ENCODE data around the gene FAM3A.

Gene FAM3A

DNA sequence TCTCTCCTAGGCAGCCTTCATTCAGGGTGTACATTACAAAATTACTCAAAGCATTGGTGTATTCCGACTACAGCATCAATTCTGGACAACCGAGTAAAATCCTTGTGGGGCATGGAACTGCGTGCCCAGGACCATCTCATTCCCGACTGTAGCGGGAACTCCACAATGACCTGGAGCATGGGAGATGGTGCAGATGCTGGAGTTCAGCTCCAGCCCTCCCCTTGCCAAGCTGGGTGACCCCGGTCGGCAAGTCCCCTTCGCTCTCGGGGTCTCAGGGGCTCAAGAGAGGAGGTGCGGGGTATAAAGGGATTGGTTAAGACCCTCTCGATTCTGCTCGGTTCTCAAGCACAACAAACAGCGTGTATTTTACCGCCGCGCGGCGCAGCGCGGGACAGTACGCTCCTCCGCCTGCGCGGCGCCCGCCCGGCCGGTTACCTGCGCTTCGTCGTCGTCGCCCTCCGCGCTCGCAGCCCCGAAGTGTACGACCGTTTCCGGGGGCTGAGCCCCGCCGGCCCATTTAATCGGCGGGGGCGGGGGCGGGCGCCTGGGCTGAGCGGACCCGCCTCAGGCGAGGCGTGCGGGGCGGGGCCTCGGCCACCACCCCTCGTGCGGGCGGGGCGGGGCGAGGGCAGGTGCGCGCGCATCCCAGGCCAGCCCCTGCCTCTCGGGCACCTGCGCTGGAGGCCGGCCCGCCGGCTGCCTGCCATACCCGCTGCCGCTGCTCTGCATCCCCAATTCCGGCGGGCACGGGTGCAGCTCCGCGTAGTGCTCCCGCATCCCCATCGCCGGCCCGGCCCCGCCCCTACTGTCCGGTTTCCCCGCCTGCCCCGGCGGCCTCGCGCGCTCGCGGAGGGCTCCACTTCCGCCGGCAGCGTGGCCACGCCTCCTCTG lies 30.6 kb upstream of the FAM3A start, which contains the start of gene G6PD:
G6PD (minus strand) TSS at position 493 of the 891 bp plus-strand sequence. CDS start 691 bp downstream, outside the sequence.
- H3K79me2 ChIP-seq (ENCODE audit: insufficient read depth, low read length): peaks cover 44% of the 10 kb centered on the region
- H3F3A ChIP-seq (ENCODE audit: low read depth): no peaks in the 10 kb centered on the region
- H3K9ac ChIP-seq (ENCODE audit: low read depth, low read length, poor library complexity, severe bottlenecking): peak within 1 kb of the TSS; percentile 91
- H3K4me1 ChIP-seq (ENCODE audit: insufficient read depth, low read length, poor library complexity, severe bottlenecking): peaks cover 44% of the 10 kb centered on the region
- peak within 1 kb of the TSS; percentile 95 for H3K4me2 ChIP-seq (ENCODE audit: low read depth, low read length, poor library complexity, severe bottlenecking)
- H4K20me1 ChIP-seq (ENCODE audit: insufficient read depth, low read length, poor library complexity, severe bottlenecking): no peaks in the 10 kb centered on the region
- H2AFZ ChIP-seq (ENCODE audit: low read length): peak within 1 kb of the TSS; percentile 78
- no peaks in the 10 kb centered on the region for H3K27me3 ChIP-seq (ENCODE audit: insufficient read depth, low read length, poor library complexity, severe bottlenecking)
- TF ChIP-seq, protein P1, sequence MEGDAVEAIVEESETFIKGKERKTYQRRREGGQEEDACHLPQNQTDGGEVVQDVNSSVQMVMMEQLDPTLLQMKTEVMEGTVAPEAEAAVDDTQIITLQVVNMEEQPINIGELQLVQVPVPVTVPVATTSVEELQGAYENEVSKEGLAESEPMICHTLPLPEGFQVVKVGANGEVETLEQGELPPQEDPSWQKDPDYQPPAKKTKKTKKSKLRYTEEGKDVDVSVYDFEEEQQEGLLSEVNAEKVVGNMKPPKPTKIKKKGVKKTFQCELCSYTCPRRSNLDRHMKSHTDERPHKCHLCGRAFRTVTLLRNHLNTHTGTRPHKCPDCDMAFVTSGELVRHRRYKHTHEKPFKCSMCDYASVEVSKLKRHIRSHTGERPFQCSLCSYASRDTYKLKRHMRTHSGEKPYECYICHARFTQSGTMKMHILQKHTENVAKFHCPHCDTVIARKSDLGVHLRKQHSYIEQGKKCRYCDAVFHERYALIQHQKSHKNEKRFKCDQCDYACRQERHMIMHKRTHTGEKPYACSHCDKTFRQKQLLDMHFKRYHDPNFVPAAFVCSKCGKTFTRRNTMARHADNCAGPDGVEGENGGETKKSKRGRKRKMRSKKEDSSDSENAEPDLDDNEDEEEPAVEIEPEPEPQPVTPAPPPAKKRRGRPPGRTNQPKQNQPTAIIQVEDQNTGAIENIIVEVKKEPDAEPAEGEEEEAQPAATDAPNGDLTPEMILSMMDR (conservative IDR thresholded peaks at IDR 0.05; ENCODE audit: low read length): no peak
- TF ChIP-seq EZH2phosphoT487 (IDR thresholded peaks at IDR 0.05; ENCODE audit: borderline replicate concordance): no peak
- H3K36me3 ChIP-seq (ENCODE audit: insufficient read depth, low read length): no peaks in the 10 kb centered on the region
- H3K9me2 ChIP-seq (replicated peaks; ENCODE audit: low read depth, low read length): no peaks in the 10 kb centered on the region
- peak within 1 kb of the TSS; percentile 87 for H3K4me3 ChIP-seq (ENCODE audit: low read length, poor library complexity, severe bottlenecking)
- H3K9me3 ChIP-seq (ENCODE audit: insufficient read depth, low read depth, low read length): no peaks in the 10 kb centered on the region

DNA sequence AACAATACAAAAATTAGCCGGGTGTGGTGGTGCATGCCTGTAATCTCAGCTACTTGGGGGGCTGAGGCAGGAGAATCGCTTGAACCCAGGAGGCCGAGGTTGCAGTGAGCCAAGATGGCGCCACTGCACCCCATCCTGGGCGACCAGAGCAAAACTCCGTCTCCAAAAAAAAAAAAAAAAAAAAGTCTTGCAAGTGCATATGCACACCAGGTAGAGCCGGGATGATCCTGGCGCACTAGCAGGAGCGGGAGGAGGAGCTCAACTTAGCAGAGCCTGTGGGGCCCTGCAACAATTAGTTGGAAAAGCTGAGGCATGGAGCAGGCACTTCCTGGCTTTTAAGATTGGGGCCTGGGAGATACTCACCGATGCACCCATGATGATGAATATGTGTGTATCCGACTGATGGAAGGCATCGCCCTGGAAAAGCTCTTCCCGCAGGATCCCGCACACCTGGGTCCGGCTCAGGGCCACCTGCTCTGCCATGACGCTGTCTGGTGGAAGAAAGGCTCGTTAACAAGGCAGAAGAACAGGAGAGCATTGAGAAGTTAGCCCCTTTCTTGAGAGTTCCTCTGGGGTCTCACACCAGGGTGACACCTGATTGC lies 29.7 kb upstream of the FAM3A start:
- peak overlapping the region; percentile 93 for H3K4me2 ChIP-seq (ENCODE audit: low read depth, low read length, poor library complexity, severe bottlenecking)
- TF ChIP-seq, protein P1 (conservative IDR thresholded peaks at IDR 0.05; ENCODE audit: low read length): no peak
- TF ChIP-seq EZH2phosphoT487 (IDR thresholded peaks at IDR 0.05; ENCODE audit: borderline replicate concordance): no peak
- H3K9me3 ChIP-seq (ENCODE audit: insufficient read depth, low read depth, low read length): no peaks in the 10 kb centered on the region
- peaks cover 47% of the 10 kb centered on the region for H3K4me1 ChIP-seq (ENCODE audit: insufficient read depth, low read length, poor library complexity, severe bottlenecking)
- no peaks in the 10 kb centered on the region for H4K20me1 ChIP-seq (ENCODE audit: insufficient read depth, low read length, poor library complexity, severe bottlenecking)
- H3K9ac ChIP-seq (ENCODE audit: low read depth, low read length, poor library complexity, severe bottlenecking): peak overlapping the region; percentile 91
- no peaks in the 10 kb centered on the region for H3K36me3 ChIP-seq (ENCODE audit: insufficient read depth, low read length)
- H3K27me3 ChIP-seq (ENCODE audit: insufficient read depth, low read length, poor library complexity, severe bottlenecking): no peaks in the 10 kb centered on the region
- H3K4me3 ChIP-seq (ENCODE audit: low read length, poor library complexity, severe bottlenecking): peak overlapping the region; percentile 87
- H2AFZ ChIP-seq (ENCODE audit: low read length): no peak overlapping the region
- peaks cover 44% of the 10 kb centered on the region for H3K79me2 ChIP-seq (ENCODE audit: insufficient read depth, low read length)
- no peaks in the 10 kb centered on the region for H3F3A ChIP-seq (ENCODE audit: low read depth)
- no peaks in the 10 kb centered on the region for H3K9me2 ChIP-seq (replicated peaks; ENCODE audit: low read depth, low read length)

DNA sequence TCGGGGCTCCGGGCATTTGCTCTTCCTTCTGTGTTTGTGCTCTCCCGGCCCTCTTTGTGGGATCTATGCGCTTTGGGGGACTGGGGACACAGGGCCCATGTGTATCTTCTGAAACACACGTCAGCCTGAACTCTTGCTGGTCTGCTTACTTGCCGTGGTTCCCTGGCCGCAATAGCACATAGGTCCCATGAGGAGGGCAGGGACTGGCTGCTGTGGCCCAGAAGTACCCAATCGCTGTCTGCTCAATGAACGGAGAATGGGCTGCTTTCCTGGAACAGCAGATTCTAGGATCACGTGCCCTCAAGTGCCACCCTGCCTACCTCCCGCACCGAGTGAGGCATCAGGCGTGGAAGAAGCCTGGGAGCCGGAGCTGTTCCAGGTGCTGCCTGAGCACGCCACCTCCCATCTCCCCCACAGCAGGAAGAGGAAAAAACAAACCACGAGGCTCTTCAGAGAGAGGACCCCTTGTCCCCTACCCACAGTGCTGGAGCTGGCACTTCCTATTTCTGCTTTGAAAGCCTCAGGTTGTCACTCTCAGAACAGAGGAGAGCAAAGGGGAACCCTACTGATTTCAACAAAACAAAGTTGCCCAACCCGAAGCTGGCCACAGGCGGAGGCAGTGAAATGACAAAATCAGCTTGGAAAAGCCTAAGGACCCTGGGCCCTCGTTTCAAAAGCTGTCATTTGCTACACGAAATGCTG lies 26.8 kb upstream of the FAM3A start:
- H3F3A ChIP-seq (ENCODE audit: low read depth): no peaks in the 10 kb centered on the region
- peaks cover 40% of the 10 kb centered on the region for H3K4me1 ChIP-seq (ENCODE audit: insufficient read depth, low read length, poor library complexity, severe bottlenecking)
- no peaks in the 10 kb centered on the region for H3K9me2 ChIP-seq (replicated peaks; ENCODE audit: low read depth, low read length)
- H4K20me1 ChIP-seq (ENCODE audit: insufficient read depth, low read length, poor library complexity, severe bottlenecking): no peaks in the 10 kb centered on the region
- peak overlapping the region; percentile 65 for H3K4me3 ChIP-seq (ENCODE audit: low read length, poor library complexity, severe bottlenecking)
- H2AFZ ChIP-seq (ENCODE audit: low read length): no peak overlapping the region
- peak overlapping the region; percentile 68 for H3K9ac ChIP-seq (ENCODE audit: low read depth, low read length, poor library complexity, severe bottlenecking)
- H3K4me2 ChIP-seq (ENCODE audit: low read depth, low read length, poor library complexity, severe bottlenecking): peak overlapping the region; percentile 87
- peaks cover 19% of the 10 kb centered on the region for H3K79me2 ChIP-seq (ENCODE audit: insufficient read depth, low read length)
- H3K36me3 ChIP-seq (ENCODE audit: insufficient read depth, low read length): no peaks in the 10 kb centered on the region
- H3K9me3 ChIP-seq (ENCODE audit: insufficient read depth, low read depth, low read length): no peaks in the 10 kb centered on the region
- no peaks in the 10 kb centered on the region for H3K27me3 ChIP-seq (ENCODE audit: insufficient read depth, low read length, poor library complexity, severe bottlenecking)
- TF ChIP-seq EZH2phosphoT487 (IDR thresholded peaks at IDR 0.05; ENCODE audit: borderline replicate concordance): no peak
- TF ChIP-seq, protein P1 (conservative IDR thresholded peaks at IDR 0.05; ENCODE audit: low read length): no peak

All from Loucy (cell line).